HG03135 (cell line): ENCODE results near the gene EIF2S3B.
"Not testable (repeated sequence)": the region's sequence is repeated elsewhere in the genome, so short reads cannot be mapped to it uniquely, and the experiment has no call there.

Experiments
- ATAC-seq: cut with Tn5 transposase; IDR thresholded peaks from one replicate; pipeline ENCODE4 v1.9.1; 2021; ENCODE audit warnings: mild to moderate bottlenecking, moderate library complexity; ENCODE audit not compliant: unreplicated experiment

The EIF2S3B gene

DNA sequence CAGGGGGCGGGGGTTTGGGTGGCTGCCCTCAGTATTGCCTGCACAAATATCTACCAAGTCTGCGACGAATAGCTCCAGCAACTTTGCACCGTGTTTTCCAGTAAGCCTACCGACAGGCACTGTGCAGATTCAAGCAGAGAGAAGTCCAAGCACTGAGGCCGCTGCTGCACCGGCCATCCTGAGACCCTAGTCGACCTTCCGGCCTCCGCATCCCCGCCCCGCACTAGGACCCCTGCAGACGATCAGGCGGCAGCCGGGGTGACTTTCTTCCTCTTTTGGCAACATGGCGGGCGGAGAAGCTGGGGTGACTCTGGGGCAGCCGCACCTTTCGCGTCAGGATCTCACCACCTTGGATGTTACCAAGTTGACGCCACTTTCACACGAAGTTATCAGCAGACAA lies at the start of gene EIF2S3B:
TSS of gene EIF2S3B (plus strand) at position 271 of the 400 bp plus-strand sequence. CDS start at position 284, 13 bp downstream.
- no peak for ATAC-seq

DNA sequence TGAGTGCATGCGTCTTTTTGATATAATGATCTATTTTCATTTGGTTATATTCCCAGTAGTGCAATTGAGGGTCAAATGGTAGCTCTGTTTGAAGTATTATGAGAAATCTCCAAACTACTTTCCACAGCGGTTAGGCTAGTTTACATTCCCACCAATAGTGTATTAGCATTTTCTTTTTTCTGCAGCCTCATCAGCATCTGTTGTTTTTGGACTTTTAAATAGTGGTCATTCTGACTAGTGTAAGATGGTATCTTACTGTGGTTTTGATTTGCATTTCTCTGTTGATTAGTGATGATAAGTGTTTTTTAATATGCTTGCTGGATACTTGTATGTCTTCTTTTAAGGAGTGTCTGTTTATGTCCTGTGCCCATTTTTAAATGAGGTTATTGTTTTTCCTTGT lies 48.8 kb upstream of the EIF2S3B start:
- no peak for ATAC-seq

GRCh38 chr12:10457760-10458159 lies 47.9 kb upstream of the EIF2S3B start:
- ATAC-seq: no peak

DNA sequence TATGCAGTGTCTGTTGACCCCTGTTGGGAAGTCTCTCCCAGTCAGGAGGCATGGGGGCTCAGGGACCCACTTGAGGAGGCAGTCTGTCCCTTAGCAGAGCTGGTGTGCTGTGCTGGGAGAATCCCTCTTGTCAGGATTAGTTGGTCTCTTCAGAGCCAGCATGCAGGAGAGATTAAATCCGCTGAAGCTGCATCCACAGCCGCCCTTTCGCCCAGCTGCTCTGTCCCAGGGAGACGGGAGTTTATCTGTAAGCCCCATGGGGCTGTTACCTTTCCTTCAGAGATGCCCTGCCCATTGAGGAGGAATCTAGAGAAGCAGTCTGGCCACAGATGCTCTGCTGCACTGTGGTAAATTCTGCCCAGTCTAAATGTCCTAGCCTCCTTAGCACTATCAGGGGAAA lies 39.4 kb upstream of the EIF2S3B start:
- no peak for ATAC-seq

GRCh38 chr12:10469701-10470100 lies 36.0 kb upstream of the EIF2S3B start:
- no peak for ATAC-seq

DNA sequence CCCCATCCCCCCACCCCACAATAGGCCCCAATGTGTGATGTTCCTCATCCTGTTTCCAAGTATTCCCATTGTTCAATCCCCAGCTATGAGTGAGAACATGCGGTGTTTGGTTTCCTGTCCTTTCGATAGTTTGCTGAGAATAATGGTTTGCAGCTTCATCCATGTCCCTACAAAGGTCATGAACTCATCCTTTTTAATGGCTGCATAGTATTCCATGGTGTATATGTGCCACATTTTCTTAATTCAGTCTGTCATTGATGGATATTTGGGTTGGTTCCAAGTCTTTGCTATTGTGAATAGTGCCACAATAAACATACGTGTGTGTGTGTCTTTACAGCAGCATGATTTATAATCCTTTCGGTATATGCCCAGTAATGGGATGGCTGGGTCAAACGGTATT lies 32.9 kb upstream of the EIF2S3B start:
- ATAC-seq: not testable (repeated sequence)

DNA sequence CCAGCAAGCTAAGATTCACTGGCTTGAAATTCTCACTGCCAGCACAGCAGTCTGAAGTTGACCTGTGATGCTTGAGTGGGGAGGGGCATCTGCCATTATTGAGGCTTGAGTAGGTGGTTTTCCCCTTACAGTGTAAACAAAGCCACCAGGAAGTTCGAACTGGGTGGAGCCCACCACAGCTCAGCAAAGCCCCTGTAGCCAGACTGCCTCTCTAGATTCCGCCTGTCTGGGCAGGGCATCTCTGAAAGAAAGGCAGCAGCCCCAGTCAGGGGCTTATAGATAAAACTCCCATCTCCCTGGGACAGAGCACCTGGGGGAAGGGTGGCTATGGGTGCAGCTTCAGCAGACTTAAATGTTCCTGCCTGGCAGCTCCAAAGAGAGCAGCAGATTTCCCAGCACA lies 23.8 kb upstream of the EIF2S3B start:
- ATAC-seq: not testable (repeated sequence)

DNA sequence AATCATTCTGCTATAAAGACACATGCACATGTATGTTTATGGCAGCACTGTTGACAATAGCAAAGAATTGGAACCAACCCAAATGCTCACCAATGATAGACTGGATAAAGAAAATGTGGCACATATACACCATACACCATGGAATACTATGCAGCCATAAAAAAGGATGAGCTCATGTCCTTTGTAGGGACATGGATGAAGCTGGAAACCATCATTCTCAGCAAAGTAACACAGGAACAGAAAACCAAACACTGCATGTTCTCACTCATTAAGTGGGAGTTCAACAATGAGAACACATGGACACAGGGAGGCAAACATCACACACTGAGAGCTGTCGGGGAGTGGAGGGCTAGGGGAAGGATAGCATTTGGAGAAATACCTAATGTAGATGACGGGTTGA lies 18.4 kb upstream of the EIF2S3B start:
- ATAC-seq: not testable (repeated sequence)

DNA sequence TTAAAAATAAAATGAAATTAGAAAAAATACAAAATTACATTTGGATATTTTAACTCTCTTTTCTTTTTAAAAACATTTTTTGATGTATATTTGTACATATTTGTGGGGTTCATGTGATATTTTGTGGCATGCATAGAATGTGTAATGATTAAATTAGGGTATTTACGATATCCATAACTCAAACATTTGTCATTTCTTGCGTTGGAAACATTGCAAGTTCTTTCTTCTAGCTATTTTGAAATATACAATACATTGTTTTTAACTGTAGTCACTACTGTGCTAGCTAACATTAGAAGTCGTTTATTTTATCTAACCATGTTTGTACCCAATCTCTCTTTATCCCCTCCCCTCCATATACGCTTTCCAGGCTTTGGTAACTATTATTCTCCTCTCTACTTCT lies 13.9 kb upstream of the EIF2S3B start:
- ATAC-seq: no peak

- no peak for ATAC-seq
Observed at GRCh38 chr12:10497602-10498001, 8.1 kb upstream of the EIF2S3B start.

GRCh38 chr12:10498042-10498441 lies 7.6 kb upstream of the EIF2S3B start:
- no peak for ATAC-seq

DNA sequence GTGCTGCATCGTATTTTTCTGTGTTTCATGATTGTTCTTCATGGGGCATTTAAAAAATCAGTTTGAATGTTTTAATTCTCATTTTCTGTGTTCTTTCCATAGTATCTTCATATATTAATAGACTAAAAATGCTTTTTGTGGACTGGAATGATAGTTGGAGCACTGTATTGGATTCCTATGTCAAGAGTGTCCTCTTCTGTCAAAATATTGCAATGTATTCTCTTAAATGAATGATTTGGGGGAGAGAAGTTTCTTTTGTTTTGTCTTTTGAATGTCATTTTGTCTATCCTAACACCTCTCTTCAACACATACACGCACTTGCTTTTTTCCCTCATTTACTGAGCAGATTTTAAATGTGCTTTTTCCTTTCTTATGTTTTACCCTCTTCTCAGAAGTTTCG lies 4.7 kb upstream of the EIF2S3B start:
- ATAC-seq: no peak

DNA sequence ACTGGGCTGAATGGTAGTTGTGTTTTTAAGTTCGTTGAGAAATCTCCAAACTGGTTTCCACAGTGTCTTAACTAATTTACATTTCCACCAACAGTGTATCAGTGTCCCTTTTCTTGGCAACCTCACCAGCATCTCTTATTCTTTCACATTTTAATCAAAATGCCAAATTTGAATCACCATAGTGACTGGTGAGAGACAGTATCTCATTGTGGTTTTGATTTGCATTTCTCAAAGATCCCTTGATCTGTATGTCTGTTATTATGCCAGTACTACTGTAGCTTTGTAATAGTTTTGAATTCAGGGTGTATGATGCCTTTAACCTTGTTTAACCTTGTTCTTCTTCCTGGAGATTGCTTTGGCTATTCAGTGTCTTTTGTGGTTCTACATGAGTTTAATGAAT lies 2.2 kb upstream of the EIF2S3B start:
- ATAC-seq: no peak

GRCh38 chr12:10511756-10512355 lies 6.2 kb downstream of the EIF2S3B start:
- no peak for ATAC-seq

DNA sequence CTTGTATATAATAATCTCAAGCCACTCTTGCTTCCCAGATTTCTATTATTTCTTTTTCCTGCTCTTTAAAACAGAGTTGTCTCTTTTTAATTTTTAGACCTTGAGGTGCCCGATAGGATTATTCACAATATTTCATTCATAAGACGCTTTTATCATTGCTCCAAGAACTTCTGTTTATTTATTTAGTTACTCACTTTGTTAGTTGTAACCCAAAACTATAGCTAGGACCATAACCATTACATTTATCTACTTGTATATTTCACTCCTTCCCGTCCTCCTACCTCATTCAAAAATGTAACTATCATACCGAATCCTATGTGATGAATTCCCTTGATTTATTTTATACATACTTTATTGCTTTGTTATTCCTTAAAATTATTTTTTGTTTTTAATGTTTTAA lies 7.1 kb downstream of the EIF2S3B start:
- ATAC-seq: no peak

- no peak for ATAC-seq
Observed at GRCh38 chr12:10521555-10521954, 15.9 kb downstream of the EIF2S3B start.

- ATAC-seq: no peak
Observed at GRCh38 chr12:10528174-10528953, 22.7 kb downstream of the EIF2S3B start.

DNA sequence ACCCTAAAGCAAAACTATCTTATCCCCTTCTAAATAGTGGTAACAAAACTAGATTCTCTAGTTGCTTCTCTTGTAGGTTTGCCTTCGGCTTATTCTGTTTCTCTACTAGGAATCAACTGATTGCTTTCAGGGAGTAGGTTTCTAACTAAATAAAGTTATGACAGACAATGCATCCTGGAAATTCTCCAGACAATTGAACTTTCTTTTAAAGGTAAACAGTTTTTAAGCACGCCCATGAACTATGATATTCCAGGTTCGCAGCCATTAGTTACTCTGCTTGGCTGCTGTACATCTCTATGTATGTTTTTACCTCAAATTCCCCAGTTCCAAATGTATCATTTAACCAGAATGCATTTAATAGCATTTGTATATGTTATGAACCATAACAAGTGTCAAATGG lies 23.9 kb downstream of the EIF2S3B start:
- no peak for ATAC-seq

DNA sequence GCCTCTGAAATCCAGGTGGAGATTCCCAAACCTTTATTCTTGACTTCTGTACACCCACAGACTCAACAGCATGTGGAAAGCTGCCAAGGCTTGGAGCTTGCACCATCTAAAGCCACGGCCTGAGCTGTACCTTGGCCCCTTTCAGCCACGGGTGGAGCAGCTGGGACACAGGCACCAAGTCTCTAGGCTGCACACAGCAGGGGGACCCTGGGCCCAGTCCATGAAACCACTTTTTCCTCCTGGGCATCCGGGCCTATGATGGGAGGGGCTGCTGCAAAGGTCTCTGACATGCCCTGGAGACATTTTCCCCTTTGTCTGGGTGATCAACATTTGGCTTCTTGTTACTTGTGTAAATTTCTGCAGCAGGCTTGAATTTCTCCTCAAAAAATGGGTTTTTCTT lies 32.0 kb downstream of the EIF2S3B start:
- ATAC-seq: no peak

DNA sequence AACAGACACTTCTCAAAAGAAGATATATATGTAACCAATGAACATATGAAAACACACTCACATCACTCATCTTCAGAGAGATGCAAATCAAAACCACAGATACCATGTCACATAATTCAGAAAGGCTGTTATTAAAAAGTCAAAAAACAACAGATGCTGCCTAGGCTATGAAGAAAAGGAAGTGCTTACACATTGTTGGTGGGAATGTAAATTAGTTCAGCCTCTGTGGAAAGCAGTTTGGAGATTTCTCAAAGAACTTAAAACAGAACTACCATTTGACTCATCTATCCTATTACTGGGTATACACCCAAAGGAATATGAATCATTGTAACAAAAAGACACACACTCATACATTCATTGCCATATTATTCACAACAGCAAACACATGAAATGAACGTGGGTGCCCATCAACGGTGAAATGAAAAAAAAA lies 35.1 kb downstream of the EIF2S3B start:
- peak; percentile 94 for ATAC-seq

GRCh38 chr12:10543499-10543898 lies 37.8 kb downstream of the EIF2S3B start:
- no peak for ATAC-seq

DNA sequence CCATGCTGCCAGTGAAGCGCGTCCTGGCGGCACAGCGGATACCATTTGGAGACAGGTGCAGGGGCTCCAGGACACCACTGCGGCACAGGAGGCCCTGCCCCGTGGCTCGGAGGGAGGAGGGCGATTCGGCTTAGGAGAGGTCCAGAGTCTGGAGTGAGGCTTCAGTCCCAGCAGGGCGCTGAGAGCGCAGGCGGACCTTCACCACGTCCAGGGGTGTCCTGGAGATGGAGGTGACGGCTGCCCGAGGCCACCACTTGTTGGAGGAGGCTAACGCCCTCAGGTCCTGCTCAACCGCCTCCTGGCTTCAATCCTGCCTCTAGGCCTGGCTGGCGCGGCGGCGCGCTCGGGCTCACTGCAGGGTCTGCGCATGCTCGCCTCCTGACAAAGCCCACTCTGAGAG lies 45.7 kb downstream of the EIF2S3B start:
- ATAC-seq: no peak

- ATAC-seq: no peak
Observed at GRCh38 chr12:10553148-10553547, 47.5 kb downstream of the EIF2S3B start.
